Activated CD4-positive, alpha-beta T cell treated with anti-CD3 and anti-CD28 coated beads, Interleukin-2, amount 50 U/mL, for 24 hours (primary cell): ENCODE measurements around the gene TBC1D22B.
"Not testable (repeated sequence)": the region's sequence is repeated elsewhere in the genome, so short reads cannot be mapped to it uniquely, and the experiment has no call there.

Experiments
- DNase-seq, 2 donors: peaks; one replicate each; pipeline ENCODE4 v3.0.0-alpha.2; 2020; ENCODE audit warnings: low read depth in 1 of 2, low spot score in 1 of 2

The TBC1D22B gene

DNA sequence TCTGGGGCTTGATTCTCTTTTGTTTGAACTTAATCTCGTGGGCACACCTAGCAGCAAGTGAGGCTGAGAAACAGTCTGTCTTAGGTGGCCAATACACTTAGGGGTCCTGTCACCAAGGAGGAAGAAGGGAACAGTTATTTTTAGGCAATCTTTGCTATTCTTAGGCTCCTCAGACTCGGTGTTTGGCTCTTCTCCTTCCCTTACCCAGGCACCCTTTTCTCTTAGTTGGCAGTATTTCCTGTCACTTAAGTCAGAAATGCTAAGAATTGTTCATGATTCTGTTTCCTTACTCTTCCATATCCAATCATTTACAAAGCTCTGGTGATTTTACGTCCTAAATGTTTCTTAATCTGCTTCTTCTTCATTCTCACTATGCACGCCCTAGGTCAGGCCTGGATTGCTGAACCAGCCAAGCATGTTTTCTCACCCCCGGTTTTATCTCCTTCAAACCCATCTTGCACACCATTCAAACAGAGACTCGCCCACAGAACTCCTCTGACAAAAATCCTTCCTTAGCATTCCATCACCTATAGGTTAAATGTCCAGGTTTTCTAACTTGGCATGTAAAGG is 45.6 kb downstream of the TBC1D22B start:
- no peak for DNase-seq

DNA sequence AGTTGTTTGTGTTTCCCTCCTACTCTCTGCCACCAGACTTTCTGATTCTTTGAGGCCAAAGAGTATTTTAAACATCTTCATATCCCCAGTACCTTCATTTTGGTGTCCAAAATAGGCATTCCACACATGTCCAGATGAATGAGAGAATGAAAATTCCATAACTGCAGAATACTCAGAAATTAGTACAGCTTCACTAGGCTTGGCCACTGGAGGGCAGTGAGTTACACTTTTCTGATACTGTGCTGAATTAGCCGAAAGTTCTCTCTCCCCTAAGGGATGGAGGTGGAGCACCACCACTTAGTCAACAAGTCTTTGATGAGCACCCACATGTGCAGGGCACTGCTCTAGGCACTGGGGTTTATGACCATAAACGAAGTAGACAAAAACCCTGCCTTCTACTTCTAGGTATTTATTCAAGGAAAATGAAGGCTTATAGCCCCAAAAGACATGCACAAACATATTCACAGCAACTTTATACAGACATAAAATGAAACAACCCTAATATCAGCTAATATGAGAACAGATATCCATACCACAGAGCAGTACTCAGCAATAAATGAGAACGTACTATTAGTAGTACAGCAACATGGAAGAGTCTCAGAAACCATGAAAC is 46.4 kb downstream of the TBC1D22B start:
- DNase-seq = no peak

DNA sequence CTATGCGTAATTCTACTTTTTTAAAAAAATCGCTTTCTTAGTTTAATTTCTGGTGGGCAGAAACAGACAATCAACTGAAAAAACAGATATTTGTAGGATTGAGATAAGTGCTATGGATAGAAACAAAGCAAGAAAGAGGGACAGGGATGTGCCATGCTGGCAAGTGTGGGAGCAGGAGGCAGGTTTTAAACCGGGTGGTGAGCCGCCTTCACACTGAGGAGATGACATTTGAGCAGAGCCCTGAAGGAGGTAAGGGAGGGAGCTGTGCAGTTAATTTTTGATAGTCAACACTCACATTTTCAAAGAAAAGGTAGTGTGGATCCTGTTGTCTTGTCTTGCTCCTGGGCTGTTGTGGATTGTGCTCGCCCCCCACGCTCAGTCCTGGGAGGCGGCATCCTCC is 47.2 kb downstream of the TBC1D22B start:
- no peak for DNase-seq

GRCh38 chr6:37305841-37306425 is 48.4 kb downstream of the TBC1D22B start:
- DNase-seq = no peak

DNA sequence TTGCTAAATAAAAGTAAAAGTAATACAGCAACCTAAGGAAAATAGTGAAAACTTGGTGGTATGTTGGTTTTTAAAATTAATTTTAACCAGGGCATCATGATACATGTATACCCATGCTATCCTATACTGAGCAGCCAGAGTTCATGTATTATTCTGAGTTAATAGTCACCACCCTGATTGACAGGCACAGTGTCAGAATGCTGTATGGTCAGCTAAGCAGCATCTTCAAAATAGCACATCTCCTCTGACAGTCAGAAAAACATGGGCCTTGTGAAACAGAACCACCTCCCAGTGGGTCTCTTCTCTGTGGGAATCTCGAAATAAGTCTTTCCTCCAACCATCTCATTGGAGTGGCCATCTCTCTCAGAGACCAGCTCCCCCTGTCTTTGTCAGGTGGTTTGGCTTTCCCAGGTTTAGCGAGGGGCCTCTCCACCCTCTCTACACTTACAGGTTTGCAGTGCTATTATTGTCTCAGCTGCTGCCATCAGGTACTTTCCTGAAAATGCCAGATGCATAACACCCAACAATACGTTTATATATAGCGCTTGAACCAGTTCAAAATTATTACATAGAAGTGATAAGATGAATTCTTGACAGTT is 49.2 kb downstream of the TBC1D22B start:
- DNase-seq = no peak

DNA sequence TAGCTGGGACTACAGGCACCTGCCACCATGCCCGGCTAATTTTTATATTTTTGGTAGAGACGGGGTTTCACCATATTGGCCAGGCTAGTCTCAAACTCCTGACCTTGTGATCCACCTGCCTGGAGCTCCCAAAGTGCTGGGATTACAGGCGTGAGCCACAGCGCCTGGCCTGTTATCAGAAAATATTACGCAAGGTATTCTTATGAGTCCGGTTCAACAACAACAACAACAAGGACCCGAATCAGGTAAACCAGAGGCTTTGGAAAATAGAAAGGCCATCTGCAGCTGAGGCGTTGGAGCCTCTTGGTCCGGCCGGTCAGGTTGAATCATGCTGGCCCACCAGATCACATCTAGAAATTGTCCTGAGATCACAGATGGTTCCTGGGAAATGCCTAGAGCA is 49.9 kb downstream of the TBC1D22B start:
- DNase-seq = not testable (repeated sequence)

- DNase-seq = no peak
Observed at GRCh38 chr6:37308069-37308815, 50.7 kb downstream of the TBC1D22B start.

- DNase-seq = no peak
Observed at GRCh38 chr6:37309046-37309445, 51.5 kb downstream of the TBC1D22B start.

DNA sequence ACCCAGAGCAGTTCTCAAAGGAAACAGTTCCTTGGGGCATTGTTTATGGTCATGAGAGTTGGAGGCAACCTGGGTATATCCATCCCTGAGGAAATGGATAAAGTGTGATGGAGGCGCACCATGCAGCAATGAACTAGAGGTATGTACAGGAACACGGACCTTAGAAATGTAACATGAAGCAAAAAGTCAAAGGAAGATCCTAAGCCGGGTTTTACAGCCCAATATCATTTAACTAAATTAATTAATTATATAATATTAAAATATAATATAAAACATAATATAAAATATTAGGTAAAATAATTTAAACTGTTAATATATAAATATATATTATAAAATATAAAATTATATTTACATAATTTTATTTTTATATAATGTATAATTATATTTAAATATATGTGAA is 52.1 kb downstream of the TBC1D22B start:
- no peak for DNase-seq

DNA sequence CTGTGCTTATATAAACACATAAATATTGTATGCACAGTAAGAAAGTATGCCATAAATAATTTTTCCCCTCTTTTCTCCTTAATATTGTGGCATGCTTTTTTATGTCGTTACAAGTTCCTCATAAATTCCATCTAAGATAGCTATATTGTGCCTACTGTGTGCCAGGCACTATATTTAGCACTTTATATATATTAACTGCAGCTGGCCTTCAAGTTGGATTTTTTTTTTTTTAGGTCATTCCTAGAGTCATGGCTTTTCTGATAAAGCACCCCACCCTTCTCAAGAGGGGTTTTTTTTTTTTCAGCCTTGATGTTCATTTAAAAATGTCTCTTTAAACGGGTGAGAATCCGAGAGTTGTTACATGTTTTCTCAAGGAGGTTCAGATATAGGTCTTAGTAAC is 53.4 kb downstream of the TBC1D22B start:
- DNase-seq = no peak

DNA sequence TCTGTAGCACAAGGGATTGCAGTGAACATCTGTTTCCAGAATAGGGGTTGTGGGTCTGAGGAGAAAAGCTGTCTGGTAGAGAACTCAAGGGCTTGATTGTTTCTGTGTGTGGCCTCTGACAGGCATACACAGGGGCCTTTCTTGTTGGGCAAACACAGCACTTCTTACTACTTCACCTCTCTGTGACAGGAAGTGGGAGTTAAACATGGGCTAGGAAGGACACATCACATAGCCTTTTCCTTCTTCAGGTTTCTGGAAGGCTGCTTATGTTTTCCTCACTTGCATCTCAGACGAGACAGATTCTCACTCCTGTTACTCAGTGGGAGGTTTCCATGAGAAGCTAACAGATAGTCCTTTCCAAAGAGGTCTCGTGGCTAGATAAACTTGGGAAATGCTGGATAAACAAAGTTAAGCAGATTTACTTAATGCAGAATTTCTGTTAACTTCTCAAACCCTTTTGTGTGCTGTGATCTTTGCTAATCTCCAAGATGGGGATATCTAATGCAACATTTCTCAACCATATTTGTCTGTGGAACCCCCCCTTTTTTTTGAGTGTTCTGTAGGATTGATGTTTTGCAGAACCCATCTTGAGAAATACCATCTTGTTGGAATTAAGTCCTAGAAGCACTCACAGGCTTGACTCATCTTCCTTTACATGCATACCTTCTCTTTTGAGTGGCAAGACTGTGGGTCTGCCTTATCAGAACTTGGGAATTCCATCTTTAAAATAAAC is 54.3 kb downstream of the TBC1D22B start:
- no peak for DNase-seq

- DNase-seq = no peak
Observed at GRCh38 chr6:37313723-37314486, 56.3 kb downstream of the TBC1D22B start.

GRCh38 chr6:37314487-37315156 is 57.0 kb downstream of the TBC1D22B start:
- DNase-seq = peak in 1 of 2 donors; percentile 35

DNA sequence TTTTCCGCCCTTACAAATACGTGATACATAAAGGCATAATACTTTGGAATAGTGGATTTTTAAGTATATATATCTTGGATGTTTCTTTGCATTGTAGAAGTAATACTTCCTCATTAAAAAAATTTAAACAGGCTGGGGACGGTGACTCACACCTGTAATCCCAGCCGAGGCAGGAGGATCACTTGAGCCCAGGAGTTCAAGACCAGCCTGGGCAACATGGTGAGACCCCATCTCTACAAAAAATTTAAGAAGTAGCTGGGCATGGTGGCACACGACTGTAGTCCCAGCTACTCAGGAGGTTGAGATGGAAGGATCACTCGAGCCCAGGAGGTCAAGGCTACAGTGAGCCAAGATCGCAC is 57.6 kb downstream of the TBC1D22B start:
- DNase-seq = no peak

DNA sequence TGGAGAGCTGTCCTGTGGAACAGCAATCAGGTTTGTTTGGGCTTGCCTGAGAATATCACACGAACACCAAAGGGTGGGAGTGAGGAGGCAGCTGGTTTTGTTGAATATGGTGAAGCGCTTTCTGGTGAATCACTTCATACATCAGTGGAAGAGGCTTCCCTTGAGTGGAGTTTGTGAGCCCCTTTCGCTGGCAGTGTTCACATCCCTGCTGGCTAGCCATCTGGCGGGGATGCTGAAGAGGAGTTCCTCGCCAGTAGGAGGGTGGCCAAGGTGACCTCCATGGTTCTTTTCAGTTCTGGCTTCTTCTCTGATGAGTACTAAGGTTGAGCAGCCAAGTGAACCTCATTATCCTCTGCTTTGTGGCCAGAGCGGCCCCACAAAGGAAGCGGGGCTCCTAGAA is 58.5 kb downstream of the TBC1D22B start:
- no peak for DNase-seq

GRCh38 chr6:37317312-37318038 is 59.9 kb downstream of the TBC1D22B start:
- no peak for DNase-seq

DNA sequence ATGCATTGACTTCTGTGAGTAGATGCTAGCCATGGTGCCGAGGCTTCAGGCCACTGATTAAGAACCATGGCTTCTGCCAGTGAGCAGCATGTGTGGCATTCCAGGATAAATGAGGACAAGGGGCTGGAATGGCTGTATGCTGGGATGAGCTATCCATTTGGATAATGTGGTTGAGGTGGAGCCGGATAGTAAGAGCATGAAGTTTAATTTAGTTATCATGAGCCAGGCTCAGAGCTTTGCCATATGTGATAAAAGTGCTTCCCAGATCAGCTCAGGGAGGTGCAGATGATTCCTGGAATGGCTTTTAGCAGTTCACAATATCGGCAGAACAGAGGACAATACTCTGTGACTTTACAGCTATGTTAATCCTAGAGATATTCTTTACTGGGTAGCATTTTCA is 61.6 kb downstream of the TBC1D22B start:
- DNase-seq = no peak

- DNase-seq = no peak
Observed at GRCh38 chr6:37319856-37320480, 62.4 kb downstream of the TBC1D22B start.

- DNase-seq = no peak
Observed at GRCh38 chr6:37320646-37321045, 63.1 kb downstream of the TBC1D22B start.
